WTC11 (cell line): ENCODE results near the gene GRM1. TPM values are rescaled to one million over a fixed set of nuclear protein-coding genes. Genes with fewer than 3 reads are reported as not detected.

Experiments used
- ATAC-seq: fragments of 200-7000 bp; cut with Tn5 transposase; 2 replicates; pipeline ENCODE4 v1.10.0; 2021; ENCODE audit warnings: mild to moderate bottlenecking, moderate library complexity
- CTCF ChIA-PET: fragments of 300-600 bp; sonication (Branson Sonifier 250); formaldehyde crosslinking; loops from one replicate; lab custom pipeline; 2021; ENCODE audit warnings: antibody characterized with exemption; lab: Charles Lee
- POLR2A ChIA-PET: fragments of 350-600 bp; sonication (Branson Sonifier 250); formaldehyde crosslinking; loops from one replicate; lab custom pipeline; 2021; ENCODE audit warnings: antibody characterized with exemption; lab: Charles Lee
- DNase-seq: peaks from one replicate; pipeline ENCODE4 v3.0.0; 2021; ENCODE audit warnings: low spot score
- H3K27ac Mint-ChIP-seq: 2 replicates; pipeline ENCODE4 v1.8.0; 2021; ENCODE audit warnings: mixed read lengths
- H3K27me3 Mint-ChIP-seq: 2 replicates; pipeline ENCODE4 v1.8.0; 2021; ENCODE audit warnings: low read depth, mild to moderate bottlenecking, moderate library complexity, mixed read lengths
- H3K36me3 Mint-ChIP-seq: 2 replicates; pipeline ENCODE4 v1.8.0; 2021; ENCODE audit warnings: mixed read lengths
- H3K4me1 Mint-ChIP-seq: 2 replicates; pipeline ENCODE4 v1.8.0; 2022; ENCODE audit warnings: mixed read lengths
- H3K4me3 Mint-ChIP-seq: 2 replicates; pipeline ENCODE4 v1.8.0; 2021; ENCODE audit warnings: mild to moderate bottlenecking, moderate library complexity, mixed read lengths
- H3K9me3 Mint-ChIP-seq: 2 replicates; pipeline ENCODE4 v1.8.0; 2021; ENCODE audit warnings: mixed read lengths
- ETV6 ChIP-seq: sonication (generic); formaldehyde crosslinking; IDR thresholded peaks from 2 replicates; pipeline ENCODE4 v1.8.1; 2022; ENCODE audit warnings: mild to moderate bottlenecking, missing genetic modification reagents
- FOXK1 ChIP-seq: sonication (generic); formaldehyde crosslinking; IDR thresholded peaks from 2 replicates; pipeline ENCODE4 v1.8.0; 2022; ENCODE audit warnings: mild to moderate bottlenecking, moderate library complexity, missing genetic modification reagents
- GABPB1 ChIP-seq: sonication (generic); formaldehyde crosslinking; IDR thresholded peaks from 2 replicates; pipeline ENCODE4 v1.8.1; 2023; ENCODE audit warnings: mild to moderate bottlenecking, missing genetic modification reagents
- GRHL2 ChIP-seq: fragments of 250-450 bp; sonication (Bioruptor Pico); IDR thresholded peaks from 2 replicates; pipeline ENCODE4 v1.8.0; 2022; ENCODE audit warnings: mild to moderate bottlenecking, moderate library complexity; ENCODE audit not compliant: insufficient replicate concordance, severe bottlenecking
- IRF2 ChIP-seq: sonication (generic); formaldehyde crosslinking; IDR thresholded peaks from 2 replicates; pipeline ENCODE4 v1.8.0; 2022; ENCODE audit warnings: low read depth, missing genetic modification reagents, borderline replicate concordance
- MYBL2 ChIP-seq: sonication (generic); formaldehyde crosslinking; IDR thresholded peaks from 2 replicates; pipeline ENCODE4 v1.8.1; 2023; ENCODE audit warnings: mild to moderate bottlenecking, moderate library complexity, missing genetic modification reagents
- NFYB ChIP-seq: sonication (generic); formaldehyde crosslinking; conservative IDR thresholded peaks from 2 replicates; pipeline ENCODE4 v1.8.0; 2022; ENCODE audit warnings: low read depth, missing genetic modification reagents
- NR2C2 ChIP-seq: sonication (generic); formaldehyde crosslinking; IDR thresholded peaks from 2 replicates; pipeline ENCODE4 v1.8.0; 2022; ENCODE audit warnings: mild to moderate bottlenecking, missing genetic modification reagents
- RELA ChIP-seq: sonication (generic); formaldehyde crosslinking; IDR thresholded peaks from 2 replicates; pipeline ENCODE4 v1.8.1; 2022; ENCODE audit warnings: missing genetic modification reagents, mild to moderate bottlenecking, borderline replicate concordance
- TP53 ChIP-seq: sonication (generic); formaldehyde crosslinking; IDR thresholded peaks from 2 replicates; pipeline ENCODE4 v1.8.1; 2023; ENCODE audit warnings: mild to moderate bottlenecking, missing genetic modification reagents
- ZNF219 ChIP-seq: sonication (generic); formaldehyde crosslinking; IDR thresholded peaks from 2 replicates; pipeline ENCODE4 v1.8.0; 2023; ENCODE audit warnings: missing genetic modification reagents, mild to moderate bottlenecking, borderline replicate concordance
- ZNF232 ChIP-seq: sonication (generic); formaldehyde crosslinking; IDR thresholded peaks from 2 replicates; pipeline ENCODE4 v1.8.0; 2022; ENCODE audit warnings: mild to moderate bottlenecking, missing genetic modification reagents
- ZNF396 ChIP-seq: fragments of 250-450 bp; sonication (Bioruptor Pico); IDR thresholded peaks from 2 replicates; pipeline ENCODE4 v1.8.0; 2021; ENCODE audit warnings: mild to moderate bottlenecking, moderate library complexity, borderline replicate concordance
- ZNF671 ChIP-seq: fragments of 250-450 bp; sonication (Bioruptor Pico); IDR thresholded peaks from 2 replicates; pipeline ENCODE4 v1.8.0; 2021; ENCODE audit warnings: mild to moderate bottlenecking
- total RNA-seq: library from RNA; stranded (reverse); gene quantifications from 3 replicates; pipeline ENCODE4 v1.2.3, GENCODE V29; 2021
- TF ChIP-seq, protein P1 (sequence below): sonication (generic); formaldehyde crosslinking; IDR thresholded peaks from 2 replicates; pipeline ENCODE4 v1.8.1; 2023; ENCODE audit warnings: mild to moderate bottlenecking, missing genetic modification reagents, borderline replicate concordance
- TF ChIP-seq, protein P2 (sequence below): sonication (generic); formaldehyde crosslinking; IDR thresholded peaks from 2 replicates; pipeline ENCODE4 v1.8.1; 2023; ENCODE audit warnings: mild to moderate bottlenecking, missing genetic modification reagents, moderate library complexity
- TF ChIP-seq, protein P3 (sequence below): sonication (generic); formaldehyde crosslinking; IDR thresholded peaks from 2 replicates; pipeline ENCODE4 v1.8.0; 2023; ENCODE audit warnings: mild to moderate bottlenecking, missing genetic modification reagents
- TF ChIP-seq, protein P4 (sequence below): fragments of 250-450 bp; sonication (Bioruptor Pico); IDR thresholded peaks from 2 replicates; pipeline ENCODE4 v1.8.0; 2021; ENCODE audit warnings: mild to moderate bottlenecking
- TF ChIP-seq, protein P5 (sequence below): sonication (generic); formaldehyde crosslinking; IDR thresholded peaks from 2 replicates; pipeline ENCODE4 v1.8.0; 2022; ENCODE audit warnings: mild to moderate bottlenecking, missing genetic modification reagents

GRM1 gene
- total RNA-seq, 1 experiment from 2014 or later, result 0.46 TPM

DNA sequence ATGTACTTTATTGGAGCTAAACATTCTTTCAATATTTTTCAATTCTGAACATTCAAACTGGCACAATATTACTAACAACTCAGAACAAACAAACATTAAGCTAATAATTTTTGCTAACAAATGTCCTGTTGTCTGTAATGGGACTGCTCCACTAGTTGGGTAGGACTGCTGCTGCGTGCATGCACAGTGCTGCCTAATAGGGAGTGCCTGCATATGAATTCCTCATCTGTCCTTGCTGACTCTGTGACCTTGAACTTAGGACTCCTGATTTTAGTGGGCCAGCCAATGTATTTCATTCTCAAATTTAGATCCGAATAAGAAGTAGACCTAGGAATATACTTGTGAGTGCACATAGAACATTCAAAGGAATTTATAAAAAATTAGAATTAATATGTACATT, 318.2 kb downstream of the GRM1 start:
- no peak overlapping the region for H3K4me3 Mint-ChIP-seq
- CTCF ChIA-PET, result no interaction called here

DNA sequence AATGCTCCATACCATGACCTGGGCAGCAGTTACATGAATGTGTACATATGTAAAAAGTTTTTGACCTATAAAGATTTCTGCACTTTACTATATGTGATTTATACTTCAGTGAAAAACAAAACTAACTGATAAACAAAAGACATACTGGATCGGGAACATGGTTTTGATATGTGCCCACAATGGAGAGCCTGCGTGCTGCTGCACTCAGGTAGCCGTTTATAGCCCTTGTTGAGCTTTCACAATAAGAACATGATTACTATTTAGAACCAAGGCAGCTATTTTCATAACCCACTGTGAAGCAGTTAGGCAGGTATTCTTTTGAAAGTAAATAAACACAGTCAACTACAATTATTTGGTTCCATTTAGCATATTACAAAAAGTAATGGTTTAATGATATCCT, 318.8 kb downstream of the GRM1 start:
- TF ChIP-seq NFYB (CRISPR knock-in tag) (no peak), ZNF671 (no peak), FOXK1 (CRISPR knock-in tag) (no peak), IRF2 (no peak)
- H3K4me3 Mint-ChIP-seq, result no peak overlapping the region
- ATAC-seq (no peak), DNase-seq (no peak)
- H3K9me3 Mint-ChIP-seq, result no peaks in the 10 kb centered on the region; the same call in 1 of the 2 replicates
- ChIA-PET CTCF (no interaction called here), POLR2A (no interaction called here)
- no peaks in the 10 kb centered on the region for H3K36me3 Mint-ChIP-seq
- H3K27me3 Mint-ChIP-seq, result no peaks in the 10 kb centered on the region
- H3K27ac Mint-ChIP-seq, result no peak overlapping the region
- peaks cover 46% of the 10 kb centered on the region for H3K4me1 Mint-ChIP-seq

More for the DNA sequence above, 318.2 kb downstream of the GRM1 start:
- Mint-ChIP-seq H3K27me3 (no peaks in the 10 kb centered on the region), H3K9me3 (no peaks in the 10 kb centered on the region; the same call in 1 of the 2 replicates)
- TF ChIP-seq, protein P1, sequence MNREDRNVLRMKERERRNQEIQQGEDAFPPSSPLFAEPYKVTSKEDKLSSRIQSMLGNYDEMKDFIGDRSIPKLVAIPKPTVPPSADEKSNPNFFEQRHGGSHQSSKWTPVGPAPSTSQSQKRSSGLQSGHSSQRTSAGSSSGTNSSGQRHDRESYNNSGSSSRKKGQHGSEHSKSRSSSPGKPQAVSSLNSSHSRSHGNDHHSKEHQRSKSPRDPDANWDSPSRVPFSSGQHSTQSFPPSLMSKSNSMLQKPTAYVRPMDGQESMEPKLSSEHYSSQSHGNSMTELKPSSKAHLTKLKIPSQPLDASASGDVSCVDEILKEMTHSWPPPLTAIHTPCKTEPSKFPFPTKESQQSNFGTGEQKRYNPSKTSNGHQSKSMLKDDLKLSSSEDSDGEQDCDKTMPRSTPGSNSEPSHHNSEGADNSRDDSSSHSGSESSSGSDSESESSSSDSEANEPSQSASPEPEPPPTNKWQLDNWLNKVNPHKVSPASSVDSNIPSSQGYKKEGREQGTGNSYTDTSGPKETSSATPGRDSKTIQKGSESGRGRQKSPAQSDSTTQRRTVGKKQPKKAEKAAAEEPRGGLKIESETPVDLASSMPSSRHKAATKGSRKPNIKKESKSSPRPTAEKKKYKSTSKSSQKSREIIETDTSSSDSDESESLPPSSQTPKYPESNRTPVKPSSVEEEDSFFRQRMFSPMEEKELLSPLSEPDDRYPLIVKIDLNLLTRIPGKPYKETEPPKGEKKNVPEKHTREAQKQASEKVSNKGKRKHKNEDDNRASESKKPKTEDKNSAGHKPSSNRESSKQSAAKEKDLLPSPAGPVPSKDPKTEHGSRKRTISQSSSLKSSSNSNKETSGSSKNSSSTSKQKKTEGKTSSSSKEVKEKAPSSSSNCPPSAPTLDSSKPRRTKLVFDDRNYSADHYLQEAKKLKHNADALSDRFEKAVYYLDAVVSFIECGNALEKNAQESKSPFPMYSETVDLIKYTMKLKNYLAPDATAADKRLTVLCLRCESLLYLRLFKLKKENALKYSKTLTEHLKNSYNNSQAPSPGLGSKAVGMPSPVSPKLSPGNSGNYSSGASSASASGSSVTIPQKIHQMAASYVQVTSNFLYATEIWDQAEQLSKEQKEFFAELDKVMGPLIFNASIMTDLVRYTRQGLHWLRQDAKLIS (CRISPR knock-in tag), result no peak
- TF ChIP-seq ZNF219, result no peak
- TF ChIP-seq MYBL2 (CRISPR knock-in tag), result no peak
- TF ChIP-seq GRHL2 (CRISPR knock-in tag), result no peak
- no peak for TF ChIP-seq ZNF671
- no peak for TF ChIP-seq ETV6
- TF ChIP-seq, protein P2, sequence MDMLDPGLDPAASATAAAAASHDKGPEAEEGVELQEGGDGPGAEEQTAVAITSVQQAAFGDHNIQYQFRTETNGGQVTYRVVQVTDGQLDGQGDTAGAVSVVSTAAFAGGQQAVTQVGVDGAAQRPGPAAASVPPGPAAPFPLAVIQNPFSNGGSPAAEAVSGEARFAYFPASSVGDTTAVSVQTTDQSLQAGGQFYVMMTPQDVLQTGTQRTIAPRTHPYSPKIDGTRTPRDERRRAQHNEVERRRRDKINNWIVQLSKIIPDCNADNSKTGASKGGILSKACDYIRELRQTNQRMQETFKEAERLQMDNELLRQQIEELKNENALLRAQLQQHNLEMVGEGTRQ, result no peak
- TF ChIP-seq, protein P3, sequence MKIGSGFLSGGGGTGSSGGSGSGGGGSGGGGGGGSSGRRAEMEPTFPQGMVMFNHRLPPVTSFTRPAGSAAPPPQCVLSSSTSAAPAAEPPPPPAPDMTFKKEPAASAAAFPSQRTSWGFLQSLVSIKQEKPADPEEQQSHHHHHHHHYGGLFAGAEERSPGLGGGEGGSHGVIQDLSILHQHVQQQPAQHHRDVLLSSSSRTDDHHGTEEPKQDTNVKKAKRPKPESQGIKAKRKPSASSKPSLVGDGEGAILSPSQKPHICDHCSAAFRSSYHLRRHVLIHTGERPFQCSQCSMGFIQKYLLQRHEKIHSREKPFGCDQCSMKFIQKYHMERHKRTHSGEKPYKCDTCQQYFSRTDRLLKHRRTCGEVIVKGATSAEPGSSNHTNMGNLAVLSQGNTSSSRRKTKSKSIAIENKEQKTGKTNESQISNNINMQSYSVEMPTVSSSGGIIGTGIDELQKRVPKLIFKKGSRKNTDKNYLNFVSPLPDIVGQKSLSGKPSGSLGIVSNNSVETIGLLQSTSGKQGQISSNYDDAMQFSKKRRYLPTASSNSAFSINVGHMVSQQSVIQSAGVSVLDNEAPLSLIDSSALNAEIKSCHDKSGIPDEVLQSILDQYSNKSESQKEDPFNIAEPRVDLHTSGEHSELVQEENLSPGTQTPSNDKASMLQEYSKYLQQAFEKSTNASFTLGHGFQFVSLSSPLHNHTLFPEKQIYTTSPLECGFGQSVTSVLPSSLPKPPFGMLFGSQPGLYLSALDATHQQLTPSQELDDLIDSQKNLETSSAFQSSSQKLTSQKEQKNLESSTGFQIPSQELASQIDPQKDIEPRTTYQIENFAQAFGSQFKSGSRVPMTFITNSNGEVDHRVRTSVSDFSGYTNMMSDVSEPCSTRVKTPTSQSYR, result no peak
- TF ChIP-seq, protein P4, sequence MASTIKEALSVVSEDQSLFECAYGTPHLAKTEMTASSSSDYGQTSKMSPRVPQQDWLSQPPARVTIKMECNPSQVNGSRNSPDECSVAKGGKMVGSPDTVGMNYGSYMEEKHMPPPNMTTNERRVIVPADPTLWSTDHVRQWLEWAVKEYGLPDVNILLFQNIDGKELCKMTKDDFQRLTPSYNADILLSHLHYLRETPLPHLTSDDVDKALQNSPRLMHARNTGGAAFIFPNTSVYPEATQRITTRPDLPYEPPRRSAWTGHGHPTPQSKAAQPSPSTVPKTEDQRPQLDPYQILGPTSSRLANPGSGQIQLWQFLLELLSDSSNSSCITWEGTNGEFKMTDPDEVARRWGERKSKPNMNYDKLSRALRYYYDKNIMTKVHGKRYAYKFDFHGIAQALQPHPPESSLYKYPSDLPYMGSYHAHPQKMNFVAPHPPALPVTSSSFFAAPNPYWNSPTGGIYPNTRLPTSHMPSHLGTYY (CRISPR knock-in tag), result no peak
- TF ChIP-seq RELA (CRISPR knock-in tag), result no peak
- no peak for TF ChIP-seq TP53 (CRISPR knock-in tag)
- no peak for TF ChIP-seq ZNF232
- TF ChIP-seq ZNF396 (CRISPR knock-in tag), result no peak
- no peak for TF ChIP-seq GABPB1 (CRISPR knock-in tag)
- no peak for TF ChIP-seq NR2C2
- TF ChIP-seq, protein P5, sequence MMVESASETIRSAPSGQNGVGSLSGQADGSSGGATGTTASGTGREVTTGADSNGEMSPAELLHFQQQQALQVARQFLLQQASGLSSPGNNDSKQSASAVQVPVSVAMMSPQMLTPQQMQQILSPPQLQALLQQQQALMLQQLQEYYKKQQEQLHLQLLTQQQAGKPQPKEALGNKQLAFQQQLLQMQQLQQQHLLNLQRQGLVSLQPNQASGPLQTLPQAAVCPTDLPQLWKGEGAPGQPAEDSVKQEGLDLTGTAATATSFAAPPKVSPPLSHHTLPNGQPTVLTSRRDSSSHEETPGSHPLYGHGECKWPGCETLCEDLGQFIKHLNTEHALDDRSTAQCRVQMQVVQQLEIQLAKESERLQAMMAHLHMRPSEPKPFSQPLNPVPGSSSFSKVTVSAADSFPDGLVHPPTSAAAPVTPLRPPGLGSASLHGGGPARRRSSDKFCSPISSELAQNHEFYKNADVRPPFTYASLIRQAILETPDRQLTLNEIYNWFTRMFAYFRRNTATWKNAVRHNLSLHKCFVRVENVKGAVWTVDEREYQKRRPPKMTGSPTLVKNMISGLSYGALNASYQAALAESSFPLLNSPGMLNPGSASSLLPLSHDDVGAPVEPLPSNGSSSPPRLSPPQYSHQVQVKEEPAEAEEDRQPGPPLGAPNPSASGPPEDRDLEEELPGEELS (CRISPR knock-in tag), result no peak
- TF ChIP-seq, all 79 proteins: peak for 0
- H3K4me1 Mint-ChIP-seq, result peaks cover 43% of the 10 kb centered on the region
- POLR2A ChIA-PET, result no interaction called here
- no peaks in the 10 kb centered on the region for H3K36me3 Mint-ChIP-seq
- no peak overlapping the region for H3K27ac Mint-ChIP-seq
- DNase-seq (no peak), ATAC-seq (no peak)
